Body of pancreas (tissue), 4 donors: ENCODE results near the gene LRRC2. TPM values are rescaled to one million over a fixed set of nuclear protein-coding genes. Genes with fewer than 3 reads are reported as not detected.

ENCODE experiments used
- ATAC-seq: fragments of 150-250 bp; one replicate; pipeline ENCODE4 v1.9.1; 2016
- DNase-seq, 4 donors: peaks; one replicate each; pipeline ENCODE4 v3.0.0-alpha.2; 2019
- H3K27ac ChIP-seq, 4 donors: fragments of 200-600 bp; sonication (generic); 1 replicate in 3 of 4; 2 replicates in 1 of 4; pipeline versions ENCODE4 v1.5.1 to v1.6.1; 2016 to 2019; ENCODE audit warnings: mild to moderate bottlenecking in 1 of 4, mixed read lengths in 1 of 4, moderate library complexity in 1 of 4
- H3K27me3 ChIP-seq, 2 donors: fragments of 200-600 bp; sonication (generic); one replicate each; pipeline ENCODE4 v1.6.0; 2016; ENCODE audit warnings: mild to moderate bottlenecking in 1 of 2
- H3K36me3 ChIP-seq, 2 donors: fragments of 200-600 bp; sonication (generic); replicated peaks in 1 of 2; 2 replicates each; pipeline ENCODE4 v1.5.1; 2016; ENCODE audit warnings: low read depth in 2 of 2; ENCODE audit not compliant: insufficient read depth in 1 of 2
- H3K4me1 ChIP-seq: fragments of 200-600 bp; sonication (generic); one replicate; pipeline ENCODE4 v1.6.0; 2016
- H3K4me3 ChIP-seq, 2 donors: fragments of 200-600 bp; sonication (generic); 1 replicate in 1 of 2; 2 replicates in 1 of 2; pipeline ENCODE4 v1.5.1; 2016 to 2019
- H3K9me3 ChIP-seq, 3 donors: fragments of 200-600 bp; sonication (generic); 1 replicate in 2 of 3; 2 replicates in 1 of 3; pipeline ENCODE4 v1.5.1; 2016
- CTCF ChIP-seq, 7 experiments: fragments of 450-650 bp in 4 of 7; fragments of 200-600 bp in 3 of 7; sonication (generic) in 3 of 7; IDR thresholded peaks; one replicate each; pipeline ENCODE4 v1.5.1; 2016 to 2019; ENCODE audit warnings: antibody characterized with exemption in 7 of 7
- POLR2A ChIP-seq, 3 donors: fragments of 450-650 bp; IDR thresholded peaks; one replicate each; pipeline ENCODE4 v1.6.1; 2016; ENCODE audit warnings: antibody characterized with exemption in 3 of 3, mild to moderate bottlenecking in 2 of 3
- WGBS, 2 donors: methylation state at CpG; one replicate each; pipeline ENCODE4 v1.1.5; 2017; 5-methylcytosine and 5-hydroxymethylcytosine counted together
- intact Hi-C: fragments of 100-400 bp; cut with DNase I; formaldehyde crosslinking; loops from one replicate; pipeline ENCODE4 v1.15.1; 2023
- total RNA-seq, 2 donors: library from RNA; depleted of rRNA; stranded (reverse); fragments of >200 nt; gene quantifications; one replicate each; pipeline ENCODE4 v1.1.0, GENCODE V29; 2016

LRRC2 gene
- total RNA-seq, 2 donors from 2014 or later: 1.8 to 2.3 TPM

- intact Hi-C loops: no loop called here
- Histone ChIP-seq H3K4me3 (no peak overlapping the region), H3K27me3 (no peaks in the 10 kb centered on the region), H3K9me3 (no peaks in the 10 kb centered on the region), H3K36me3 (no peaks in the 10 kb centered on the region), H3K27ac (no peak overlapping the region), H3K4me1 (peaks cover 12% of the 10 kb centered on the region)
- no peak for TF ChIP-seq POLR2A (IDR thresholded peaks at IDR 0.05)
- no peak for TF ChIP-seq CTCF (IDR thresholded peaks at IDR 0.05)
- ATAC-seq (no peak), DNase-seq (no peak)
- 91 to 93% methylated on average over 5 of the region's 5 CpGs for WGBS, 2 donors
Measured at GRCh38 chr3:46479021-46479420, 87.1 kb downstream of the LRRC2 start.

GRCh38 chr3:46478341-46478740 is 87.8 kb downstream of the LRRC2 start:
- H3K36me3 ChIP-seq: no peaks in the 10 kb centered on the region
- TF ChIP-seq POLR2A (IDR thresholded peaks at IDR 0.05) (no peak), CTCF (IDR thresholded peaks at IDR 0.05) (no peak)

GRCh38 chr3:46477756-46478155 is 88.3 kb downstream of the LRRC2 start:
- TF ChIP-seq POLR2A (IDR thresholded peaks at IDR 0.05): no peak
- no peak for TF ChIP-seq CTCF (IDR thresholded peaks at IDR 0.05)
- Histone ChIP-seq H3K4me3 (no peak overlapping the region), H3K36me3 (no peaks in the 10 kb centered on the region), H3K27me3 (no peaks in the 10 kb centered on the region), H3K27ac (no peak overlapping the region), H3K4me1 (peaks cover 1% of the 10 kb centered on the region), H3K9me3 (no peaks in the 10 kb centered on the region)
- DNase-seq: no peak
- intact Hi-C loops: no loop called here
- 87 to 93% methylated on average over 6 of the region's 6 CpGs for WGBS, 2 donors
- ATAC-seq: no peak

More at GRCh38 chr3:46478341-46478740, 87.8 kb downstream of the LRRC2 start:
- ATAC-seq (no peak), DNase-seq (no peak)
- Histone ChIP-seq H3K27me3 (no peaks in the 10 kb centered on the region), H3K4me3 (no peak overlapping the region), H3K4me1 (peaks cover 7% of the 10 kb centered on the region), H3K27ac (no peak overlapping the region), H3K9me3 (no peaks in the 10 kb centered on the region)
- intact Hi-C loops: no loop called here
- WGBS, 2 donors: 82 to 97% methylated on average over 5 of the region's 5 CpGs

GRCh38 chr3:46477145-46477544 is 89.0 kb downstream of the LRRC2 start:
- Histone ChIP-seq H3K4me3 (no peak overlapping the region), H3K4me1 (no peaks in the 10 kb centered on the region), H3K9me3 (no peaks in the 10 kb centered on the region), H3K27me3 (no peaks in the 10 kb centered on the region), H3K36me3 (no peaks in the 10 kb centered on the region), H3K27ac (no peak overlapping the region)
- no peak for DNase-seq
- TF ChIP-seq POLR2A (IDR thresholded peaks at IDR 0.05) (no peak), CTCF (IDR thresholded peaks at IDR 0.05) (no peak)
- ATAC-seq: no peak
- WGBS, 2 donors: 83 to 88% methylated on average over 4 of the region's 4 CpGs
- intact Hi-C loops: no loop called here

GRCh38 chr3:46472736-46473135 is 93.4 kb downstream of the LRRC2 start:
- intact Hi-C loops: no loop called here
- H3K9me3 ChIP-seq: no peaks in the 10 kb centered on the region
- ATAC-seq (no peak), DNase-seq (no peak)
- TF ChIP-seq POLR2A (IDR thresholded peaks at IDR 0.05) (no peak), CTCF (IDR thresholded peaks at IDR 0.05) (no peak)
- H3K4me3 ChIP-seq: no peak overlapping the region
- 94% methylated on average over 2 of the region's 2 CpGs for WGBS, 2 donors
- H3K27me3 ChIP-seq: no peaks in the 10 kb centered on the region
- H3K27ac ChIP-seq: no peak overlapping the region
- H3K36me3 ChIP-seq: no peaks in the 10 kb centered on the region
- H3K4me1 ChIP-seq: peaks cover 16% of the 10 kb centered on the region
